ENCODE measurements around the gene GTF3C4. TPM values are rescaled to one million over a fixed set of nuclear protein-coding genes. Genes with fewer than 3 reads are reported as not detected.

The GTF3C4 gene, protein sequence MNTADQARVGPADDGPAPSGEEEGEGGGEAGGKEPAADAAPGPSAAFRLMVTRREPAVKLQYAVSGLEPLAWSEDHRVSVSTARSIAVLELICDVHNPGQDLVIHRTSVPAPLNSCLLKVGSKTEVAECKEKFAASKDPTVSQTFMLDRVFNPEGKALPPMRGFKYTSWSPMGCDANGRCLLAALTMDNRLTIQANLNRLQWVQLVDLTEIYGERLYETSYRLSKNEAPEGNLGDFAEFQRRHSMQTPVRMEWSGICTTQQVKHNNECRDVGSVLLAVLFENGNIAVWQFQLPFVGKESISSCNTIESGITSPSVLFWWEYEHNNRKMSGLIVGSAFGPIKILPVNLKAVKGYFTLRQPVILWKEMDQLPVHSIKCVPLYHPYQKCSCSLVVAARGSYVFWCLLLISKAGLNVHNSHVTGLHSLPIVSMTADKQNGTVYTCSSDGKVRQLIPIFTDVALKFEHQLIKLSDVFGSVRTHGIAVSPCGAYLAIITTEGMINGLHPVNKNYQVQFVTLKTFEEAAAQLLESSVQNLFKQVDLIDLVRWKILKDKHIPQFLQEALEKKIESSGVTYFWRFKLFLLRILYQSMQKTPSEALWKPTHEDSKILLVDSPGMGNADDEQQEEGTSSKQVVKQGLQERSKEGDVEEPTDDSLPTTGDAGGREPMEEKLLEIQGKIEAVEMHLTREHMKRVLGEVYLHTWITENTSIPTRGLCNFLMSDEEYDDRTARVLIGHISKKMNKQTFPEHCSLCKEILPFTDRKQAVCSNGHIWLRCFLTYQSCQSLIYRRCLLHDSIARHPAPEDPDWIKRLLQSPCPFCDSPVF
- total RNA-seq (2022; extraction: Qiagen RNA extraction): 17.7 to 19.8 TPM (median 18.6 TPM) in 5 replicates

DNA sequence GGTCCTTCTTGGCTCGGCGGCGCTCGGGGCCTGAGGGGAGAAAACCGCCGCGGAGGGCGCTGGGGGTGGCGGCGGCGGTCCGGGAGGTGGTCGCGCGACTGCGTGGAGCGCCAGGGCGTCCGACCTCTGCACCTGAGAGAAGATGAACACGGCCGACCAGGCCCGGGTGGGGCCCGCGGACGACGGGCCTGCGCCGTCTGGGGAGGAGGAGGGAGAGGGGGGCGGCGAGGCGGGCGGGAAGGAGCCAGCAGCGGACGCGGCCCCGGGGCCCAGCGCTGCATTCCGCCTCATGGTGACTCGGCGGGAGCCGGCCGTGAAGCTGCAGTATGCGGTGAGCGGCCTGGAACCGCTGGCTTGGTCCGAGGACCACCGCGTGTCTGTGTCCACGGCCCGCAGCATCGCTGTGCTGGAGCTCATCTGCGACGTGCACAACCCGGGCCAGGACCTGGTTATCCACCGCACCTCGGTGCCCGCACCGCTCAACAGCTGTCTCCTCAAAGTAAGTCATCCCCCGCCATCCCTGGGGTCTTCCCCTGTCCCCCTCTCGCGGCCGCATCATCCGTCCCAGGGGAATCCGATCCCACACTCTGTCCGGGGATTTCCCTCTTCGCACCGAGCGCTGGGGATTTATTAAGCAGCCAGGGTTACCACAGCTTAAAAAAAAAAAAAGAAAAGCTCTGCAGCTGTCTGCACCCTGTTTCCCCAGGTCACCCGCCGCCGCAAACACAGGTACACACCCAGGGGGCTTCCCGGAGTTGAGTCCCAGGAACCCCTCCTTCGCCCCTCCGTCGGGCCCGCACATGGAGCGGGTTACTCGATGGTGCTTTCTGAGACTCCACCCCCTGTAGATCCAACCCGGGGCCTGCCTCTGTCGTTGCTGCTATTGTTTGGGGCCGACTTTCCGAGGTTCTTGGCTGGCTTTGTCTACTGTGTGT, at the start of gene GTF3C4:
Gene GTF3C4 (plus strand): TSS at position 8 of the 935 bp plus-strand sequence. CDS start 135 bp downstream, at position 143.

DNA sequence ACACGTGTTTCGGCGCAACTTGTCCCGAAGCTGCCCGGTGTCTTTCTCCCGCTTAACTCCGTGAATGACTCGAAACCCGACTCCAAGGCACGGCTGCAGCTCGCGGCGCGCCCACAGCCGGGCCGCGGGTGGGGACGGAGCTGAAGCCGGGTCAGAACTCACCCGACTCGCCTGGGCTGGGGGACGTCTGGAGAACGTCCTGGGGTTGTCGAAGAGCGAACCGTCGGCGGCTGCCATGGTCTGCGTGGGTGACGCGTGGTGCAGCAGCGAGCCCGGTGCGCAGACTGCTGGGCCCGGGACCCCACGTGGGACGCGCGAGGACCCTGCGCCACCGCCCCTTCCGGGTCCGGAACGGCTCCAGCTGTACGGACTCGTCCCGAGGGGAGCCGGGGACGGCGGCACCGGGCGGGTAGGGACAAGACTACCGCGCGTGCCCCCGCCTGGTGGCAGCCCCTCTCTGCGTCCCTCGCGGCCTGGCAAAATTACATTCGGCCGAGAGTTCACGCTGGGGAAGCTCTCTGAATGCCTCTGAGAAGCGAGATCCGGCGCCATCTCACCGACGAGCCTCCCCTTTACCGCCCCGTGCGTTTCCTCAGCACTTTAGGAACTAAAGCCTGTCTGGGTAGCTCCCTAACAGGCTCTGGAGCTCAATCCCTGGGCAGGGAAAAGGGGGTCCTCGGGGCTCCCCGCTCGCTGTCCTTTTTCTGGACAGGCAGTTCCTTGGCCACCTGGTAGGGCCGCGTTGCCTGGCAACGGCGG, 387 bp upstream of the GTF3C4 start, which contains the start of gene DDX31:
Gene DDX31 (minus strand): TSS at position 286 of the 759 bp plus-strand sequence. CDS start 49 bp downstream, at position 237.

Other genes with a start within 250 kb of the GTF3C4 start
- gene BARHL1, start 87.9 kb upstream of the GTF3C4 start, total RNA-seq (2022; extraction: Qiagen RNA extraction): 0.03 TPM in 1 of 5 replicates, not detected in the others
- 26.4 to 30.1 TPM (median 26.6 TPM) in 5 replicates for gene DDX31, start 481 bp upstream of the GTF3C4 start, total RNA-seq (2022; extraction: Qiagen RNA extraction)
- gene AK8, start 207.8 kb downstream of the GTF3C4 start, total RNA-seq (2022; extraction: Qiagen RNA extraction): 0.81 to 1.4 TPM (median 0.96 TPM) in 5 replicates
- gene SPACA9, start 208.4 kb downstream of the GTF3C4 start, total RNA-seq (2022; extraction: Qiagen RNA extraction): 4.8 to 5.2 TPM (median 5.1 TPM) in 5 replicates